Hepatocyte (in vitro differentiated cells): ENCODE measurements around the gene TSPAN6. TPM values are rescaled to one million over a fixed set of nuclear protein-coding genes. Genes with fewer than 3 reads are reported as not detected.

Experiments used
- DNase-seq: peaks from one replicate; pipeline ENCODE4 v3.0.0-alpha.2; 2016; ENCODE audit warnings: low spot score
- H2AFZ ChIP-seq: fragments of 200-600 bp; sonication (generic); 2 replicates; pipeline ENCODE4 v1.6.0; 2016; ENCODE audit warnings: antibody characterized with exemption, mild to moderate bottlenecking
- H3K27ac ChIP-seq: fragments of 200-600 bp; sonication (generic); 2 replicates; pipeline ENCODE4 v1.5.1; 2016; ENCODE audit warnings: mild to moderate bottlenecking
- H3K27me3 ChIP-seq: fragments of 200-600 bp; sonication (generic); 2 replicates; pipeline ENCODE4 v1.6.1; 2016
- H3K36me3 ChIP-seq: fragments of 200-600 bp; sonication (generic); replicated peaks from 2 replicates; pipeline ENCODE4 v1.5.1; 2016; ENCODE audit warnings: low read depth; ENCODE audit not compliant: insufficient read depth
- H3K4me1 ChIP-seq: fragments of 200-600 bp; sonication (generic); 2 replicates; pipeline ENCODE4 v1.5.1; 2016; ENCODE audit warnings: mild to moderate bottlenecking, moderate library complexity; ENCODE audit not compliant: insufficient read depth
- H3K4me2 ChIP-seq: fragments of 200-600 bp; sonication (generic); 2 replicates; pipeline ENCODE4 v1.6.0; 2016
- H3K4me3 ChIP-seq: fragments of 200-600 bp; sonication (generic); 2 replicates; pipeline ENCODE4 v1.5.1; 2016; ENCODE audit warnings: mild to moderate bottlenecking
- H3K79me2 ChIP-seq: fragments of 200-600 bp; sonication (generic); 2 replicates; pipeline ENCODE4 v1.6.0; 2017; ENCODE audit warnings: mild to moderate bottlenecking
- H3K9me2 ChIP-seq: fragments of 200-600 bp; sonication (generic); replicated peaks from 2 replicates; pipeline ENCODE4 v1.6.0; 2017; ENCODE audit warnings: mild to moderate bottlenecking; ENCODE audit not compliant: insufficient read depth
- H3K9me3 ChIP-seq: fragments of 200-600 bp; sonication (generic); 2 replicates; pipeline ENCODE4 v1.5.1; 2016; ENCODE audit warnings: low read depth, mild to moderate bottlenecking
- H4K20me1 ChIP-seq: fragments of 200-600 bp; sonication (generic); 2 replicates; pipeline ENCODE4 v1.6.0; 2016; ENCODE audit warnings: mild to moderate bottlenecking; ENCODE audit not compliant: insufficient read depth, poor library complexity, severe bottlenecking
- EZH2 ChIP-seq: fragments of 200-600 bp; sonication (generic); IDR thresholded peaks from 2 replicates; pipeline ENCODE4 v1.6.1; 2016; ENCODE audit warnings: antibody characterized with exemption, mild to moderate bottlenecking, borderline replicate concordance
- EZH2phosphoT487 ChIP-seq: fragments of 200-600 bp; sonication (generic); IDR thresholded peaks from one replicate; pipeline ENCODE4 v1.6.1; 2018; ENCODE audit warnings: antibody characterized with exemption, mild to moderate bottlenecking, low read depth, moderate library complexity; ENCODE audit not compliant: unreplicated experiment, severe bottlenecking
- WGBS: methylation state at CpG from one replicate; pipeline ENCODE4 v1.1.6; 2016; ENCODE audit warnings: low lambda C conversion rate; ENCODE audit errors: missing lambda C conversion rate; 5-methylcytosine and 5-hydroxymethylcytosine counted together
- polyA plus RNA-seq: library from polyadenylated mRNA; unstranded; fragments of >200 nt; fragmentation: Nextera tagmentation; extraction: Ambion mirVana; gene quantifications from 2 replicates; pipeline ENCODE4 v1.2.1, GENCODE V29; 2016
- total RNA-seq: library from RNA; depleted of rRNA; stranded (reverse); fragments of >200 nt; gene quantifications from 2 replicates; pipeline ENCODE4 v1.2.3, GENCODE V29; 2014
- TF ChIP-seq, protein P1 (sequence below): fragments of 200-600 bp; sonication (generic); IDR thresholded peaks from 2 replicates; pipeline ENCODE4 v1.5.1; 2016; ENCODE audit warnings: antibody characterized with exemption, mild to moderate bottlenecking; ENCODE audit not compliant: poor library complexity

TSPAN6 gene
- total and polyA plus RNA-seq, 2 experiments from 2014 or later = 131 to 134 TPM

DNA sequence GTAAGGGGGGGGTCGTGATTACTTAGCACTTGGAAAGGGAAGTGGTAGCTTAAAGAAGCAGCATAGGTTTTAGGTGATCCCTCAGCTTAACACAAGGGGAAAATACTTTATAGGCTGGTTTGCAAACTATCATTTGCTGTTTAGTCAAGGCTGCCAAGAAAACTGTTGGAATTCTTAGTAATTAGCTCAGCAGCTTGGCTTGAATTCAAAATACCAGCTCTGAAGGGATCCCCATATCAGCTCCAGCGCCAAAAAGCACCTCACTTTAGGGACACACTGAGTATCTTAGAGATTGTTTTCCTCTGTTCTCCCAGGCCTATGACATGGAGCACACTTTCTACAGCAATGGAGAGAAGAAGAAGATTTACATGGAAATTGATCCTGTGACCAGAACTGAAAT is 43.0 kb downstream of the TSPAN6 start:
- H2AFZ ChIP-seq = no peak overlapping the region
- no peaks in the 10 kb centered on the region for H3K36me3 ChIP-seq
- no peaks in the 10 kb centered on the region for H3K9me3 ChIP-seq
- no peak for TF ChIP-seq EZH2
- no peak for TF ChIP-seq EZH2phosphoT487
- TF ChIP-seq, protein P1, sequence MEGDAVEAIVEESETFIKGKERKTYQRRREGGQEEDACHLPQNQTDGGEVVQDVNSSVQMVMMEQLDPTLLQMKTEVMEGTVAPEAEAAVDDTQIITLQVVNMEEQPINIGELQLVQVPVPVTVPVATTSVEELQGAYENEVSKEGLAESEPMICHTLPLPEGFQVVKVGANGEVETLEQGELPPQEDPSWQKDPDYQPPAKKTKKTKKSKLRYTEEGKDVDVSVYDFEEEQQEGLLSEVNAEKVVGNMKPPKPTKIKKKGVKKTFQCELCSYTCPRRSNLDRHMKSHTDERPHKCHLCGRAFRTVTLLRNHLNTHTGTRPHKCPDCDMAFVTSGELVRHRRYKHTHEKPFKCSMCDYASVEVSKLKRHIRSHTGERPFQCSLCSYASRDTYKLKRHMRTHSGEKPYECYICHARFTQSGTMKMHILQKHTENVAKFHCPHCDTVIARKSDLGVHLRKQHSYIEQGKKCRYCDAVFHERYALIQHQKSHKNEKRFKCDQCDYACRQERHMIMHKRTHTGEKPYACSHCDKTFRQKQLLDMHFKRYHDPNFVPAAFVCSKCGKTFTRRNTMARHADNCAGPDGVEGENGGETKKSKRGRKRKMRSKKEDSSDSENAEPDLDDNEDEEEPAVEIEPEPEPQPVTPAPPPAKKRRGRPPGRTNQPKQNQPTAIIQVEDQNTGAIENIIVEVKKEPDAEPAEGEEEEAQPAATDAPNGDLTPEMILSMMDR = no peak
- H3K79me2 ChIP-seq = no peaks in the 10 kb centered on the region
- H3K27me3 ChIP-seq = no peaks in the 10 kb centered on the region
- H3K4me2 ChIP-seq = no peak overlapping the region
- no peak overlapping the region for H3K27ac ChIP-seq
- WGBS = 12% methylated on average over 2 of the region's 2 CpGs
- DNase-seq = no peak
- H3K4me1 ChIP-seq = no peaks in the 10 kb centered on the region
- H4K20me1 ChIP-seq = no peaks in the 10 kb centered on the region
- H3K4me3 ChIP-seq = no peak overlapping the region
- no peaks in the 10 kb centered on the region for H3K9me2 ChIP-seq

DNA sequence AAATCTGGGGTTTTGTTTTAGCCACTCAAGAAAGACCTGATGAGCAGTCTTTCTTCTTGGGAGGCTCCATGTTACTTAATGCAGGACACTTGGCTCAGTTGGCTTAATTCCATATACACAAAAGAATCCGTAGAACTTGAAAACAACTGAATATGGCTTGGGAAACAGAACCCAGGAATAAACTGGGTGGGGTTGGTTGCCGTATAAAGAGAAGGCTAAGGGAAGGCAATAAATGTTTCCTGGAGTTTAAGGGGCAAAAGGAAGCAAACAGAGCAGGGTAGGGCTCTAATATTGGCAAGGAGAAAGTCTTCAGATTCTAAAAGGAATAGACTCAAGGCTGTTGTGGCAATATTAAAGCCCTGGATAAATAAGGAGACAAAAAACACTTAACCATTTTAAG is 43.5 kb downstream of the TSPAN6 start:
- Histone ChIP-seq H3K27me3 (no peaks in the 10 kb centered on the region), H3K4me2 (no peak overlapping the region), H3K79me2 (no peaks in the 10 kb centered on the region), H3K27ac (no peak overlapping the region), H4K20me1 (no peaks in the 10 kb centered on the region), H3K4me3 (no peak overlapping the region), H2AFZ (no peak overlapping the region), H3K4me1 (no peaks in the 10 kb centered on the region), H3K9me3 (no peaks in the 10 kb centered on the region), H3K36me3 (no peaks in the 10 kb centered on the region), H3K9me2 (no peaks in the 10 kb centered on the region)
- no peak for DNase-seq
- WGBS = 38% methylated on average over 2 of the region's 2 CpGs
- TF ChIP-seq EZH2phosphoT487 (no peak), EZH2 (no peak)
- TF ChIP-seq, protein P1 = no peak

DNA sequence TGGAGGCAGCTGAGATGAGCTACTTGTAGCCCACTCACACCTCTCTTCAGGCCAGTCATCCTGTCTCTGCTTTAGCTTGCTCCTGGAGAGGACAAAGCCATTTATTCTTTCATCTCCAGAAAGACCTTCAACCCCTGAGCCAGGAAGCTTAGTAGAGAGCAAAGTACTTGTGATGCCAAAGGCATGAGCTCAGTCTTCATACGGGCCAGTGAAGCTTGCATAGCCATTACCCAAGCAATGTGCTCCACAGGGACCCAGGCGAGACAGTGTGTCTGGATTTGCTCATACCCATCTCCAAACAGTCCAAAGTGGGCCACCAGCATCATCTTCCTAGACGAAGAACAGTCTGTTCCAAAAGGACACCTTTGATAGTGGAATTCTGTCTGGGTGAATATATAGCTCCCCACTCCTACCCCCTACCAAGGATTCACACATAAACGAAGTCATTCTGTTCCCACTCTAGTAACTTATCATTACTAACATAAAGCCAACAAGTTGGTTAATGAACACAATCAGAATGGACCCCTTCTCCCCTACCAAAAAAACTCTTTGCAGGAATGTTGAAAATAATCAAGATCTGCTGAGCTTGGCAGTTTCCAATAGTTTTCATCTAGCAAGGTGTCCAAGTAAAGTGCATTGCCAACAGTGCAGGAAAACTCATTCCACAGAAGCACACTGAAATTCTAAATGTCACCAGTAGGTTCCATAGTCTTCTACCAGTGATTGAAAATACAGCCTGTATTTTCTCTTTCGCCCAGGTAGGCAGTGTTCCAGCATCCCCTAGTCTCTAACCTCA is 45.2 kb downstream of the TSPAN6 start:
- no peak overlapping the region for H2AFZ ChIP-seq
- H3K9me3 ChIP-seq = no peaks in the 10 kb centered on the region
- no peaks in the 10 kb centered on the region for H4K20me1 ChIP-seq
- H3K27me3 ChIP-seq = no peaks in the 10 kb centered on the region
- H3K9me2 ChIP-seq = no peaks in the 10 kb centered on the region
- no peaks in the 10 kb centered on the region for H3K4me1 ChIP-seq
- no peak overlapping the region for H3K4me3 ChIP-seq
- WGBS = 59% methylated on average over 5 of the region's 5 CpGs
- no peaks in the 10 kb centered on the region for H3K36me3 ChIP-seq
- H3K4me2 ChIP-seq = no peak overlapping the region
- no peak overlapping the region for H3K27ac ChIP-seq
- DNase-seq = peak; percentile 23
- no peaks in the 10 kb centered on the region for H3K79me2 ChIP-seq
- no peak for TF ChIP-seq EZH2phosphoT487
- no peak for TF ChIP-seq EZH2

DNA sequence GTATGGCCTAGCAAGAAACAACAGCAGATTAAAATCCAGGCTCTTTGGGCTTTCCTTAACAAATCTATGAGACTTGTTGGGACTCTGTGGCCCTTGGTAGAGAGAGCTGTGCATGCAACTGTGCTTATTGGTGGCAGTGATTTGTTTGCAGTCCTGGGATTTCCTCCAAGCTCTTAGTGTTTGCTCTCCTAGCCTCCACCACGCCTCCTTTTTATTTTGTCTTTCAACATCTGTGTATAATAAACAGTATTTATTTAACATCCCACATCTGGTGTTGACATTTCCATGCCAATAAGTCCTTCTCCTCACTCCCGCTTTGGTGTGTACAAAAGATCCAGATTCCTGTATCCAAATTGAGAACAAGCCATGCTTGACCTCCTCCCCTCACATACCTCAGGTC is 48.7 kb downstream of the TSPAN6 start:
- Histone ChIP-seq H3K4me2 (no peak overlapping the region), H3K4me3 (no peak overlapping the region), H3K27ac (no peak overlapping the region), H3K36me3 (no peaks in the 10 kb centered on the region), H3K27me3 (no peaks in the 10 kb centered on the region), H4K20me1 (no peaks in the 10 kb centered on the region), H3K4me1 (no peaks in the 10 kb centered on the region), H2AFZ (no peak overlapping the region), H3K9me2 (no peaks in the 10 kb centered on the region), H3K79me2 (no peaks in the 10 kb centered on the region), H3K9me3 (no peaks in the 10 kb centered on the region)
- DNase-seq = peak; percentile 6
- TF ChIP-seq, protein P1 = no peak
- 36% methylated on average over 2 of the region's 2 CpGs for WGBS
